Transverse colon (tissue), 4 donors: ENCODE data around the gene ERP44.

Experiments
- CTCF ChIP-seq, 5 experiments: fragments of 200-600 bp in 3 of 5; fragments of 450-650 bp in 2 of 5; sonication (generic) in 3 of 5; IDR thresholded peaks; 1 replicate in 2 of 5; 2 replicates in 3 of 5; pipeline ENCODE4 v1.5.1; 2016 to 2017; ENCODE audit warnings: antibody characterized with exemption in 5 of 5, inconsistent platforms in 3 of 5, mild to moderate bottlenecking in 2 of 5, moderate library complexity in 1 of 5
- POLR2AphosphoS5 ChIP-seq, 3 donors: sonication (generic); formaldehyde crosslinking; IDR thresholded peaks; one replicate each; pipeline ENCODE4 v1.6.1; 2016; ENCODE audit warnings: antibody characterized with exemption in 3 of 3

DNA sequence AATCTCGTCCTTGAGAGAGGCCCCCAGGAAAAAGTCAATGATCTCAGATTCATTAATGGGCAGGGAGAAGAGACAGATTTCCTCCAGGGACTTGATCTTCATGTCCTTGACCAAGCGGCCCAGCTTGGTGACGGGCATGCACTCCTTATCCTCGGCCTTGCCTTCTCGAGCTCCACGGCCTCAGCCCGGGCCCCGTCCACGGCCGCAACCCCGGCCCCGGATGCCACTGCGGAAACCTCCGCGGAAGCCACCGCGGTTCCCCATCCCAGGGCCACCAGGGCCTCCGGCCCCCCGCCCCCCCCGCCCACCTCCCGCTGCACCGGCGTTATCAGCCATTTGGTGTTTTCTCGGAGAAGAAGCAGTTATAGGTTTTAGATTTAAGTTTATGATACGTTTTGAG, 18.5 kb upstream of the ERP44 start:
- no peak for TF ChIP-seq CTCF (IDR thresholded peaks at IDR 0.05)
- TF ChIP-seq POLR2AphosphoS5 (IDR thresholded peaks at IDR 0.05), result no peak
